ENCODE data around the gene PPP1R18. TPM values are rescaled to one million over a fixed set of nuclear protein-coding genes. Genes with fewer than 3 reads are reported as not detected.

Gene PPP1R18
- total and polyA plus RNA-seq, 8 donors, result 5.3 to 27.2 (median 12.5) TPM

- peak; percentile 96 for FAIRE-seq
- H3K27me3 ChIP-seq, result no peaks in the 10 kb centered on the region
- no peaks in the 10 kb centered on the region for H3K9me3 ChIP-seq
- peak; percentile 71 to 82 (median 78) for ATAC-seq
- TF ChIP-seq, protein P1, sequence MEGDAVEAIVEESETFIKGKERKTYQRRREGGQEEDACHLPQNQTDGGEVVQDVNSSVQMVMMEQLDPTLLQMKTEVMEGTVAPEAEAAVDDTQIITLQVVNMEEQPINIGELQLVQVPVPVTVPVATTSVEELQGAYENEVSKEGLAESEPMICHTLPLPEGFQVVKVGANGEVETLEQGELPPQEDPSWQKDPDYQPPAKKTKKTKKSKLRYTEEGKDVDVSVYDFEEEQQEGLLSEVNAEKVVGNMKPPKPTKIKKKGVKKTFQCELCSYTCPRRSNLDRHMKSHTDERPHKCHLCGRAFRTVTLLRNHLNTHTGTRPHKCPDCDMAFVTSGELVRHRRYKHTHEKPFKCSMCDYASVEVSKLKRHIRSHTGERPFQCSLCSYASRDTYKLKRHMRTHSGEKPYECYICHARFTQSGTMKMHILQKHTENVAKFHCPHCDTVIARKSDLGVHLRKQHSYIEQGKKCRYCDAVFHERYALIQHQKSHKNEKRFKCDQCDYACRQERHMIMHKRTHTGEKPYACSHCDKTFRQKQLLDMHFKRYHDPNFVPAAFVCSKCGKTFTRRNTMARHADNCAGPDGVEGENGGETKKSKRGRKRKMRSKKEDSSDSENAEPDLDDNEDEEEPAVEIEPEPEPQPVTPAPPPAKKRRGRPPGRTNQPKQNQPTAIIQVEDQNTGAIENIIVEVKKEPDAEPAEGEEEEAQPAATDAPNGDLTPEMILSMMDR (IDR thresholded peaks at IDR 0.05), result peak in 2 of 4 donors; percentile 26 to 38
- H3K4me3 ChIP-seq, result peak within 1 kb of the TSS; percentile 49 to 67 (median 64)
- WGBS, 2 donors, result 0% methylated on average over 48 of the region's 48 CpGs
- peak; percentile 95 to 100 (median 100) for DNase-seq
- intact Hi-C loops (cut with DNase I), result no loop called here
- peaks cover 8% of the 10 kb centered on the region in 3 donors for H3K4me1 ChIP-seq
- peaks cover 0 to 14% (median 5%) of the 10 kb centered on the region in 3 donors for H3K36me3 ChIP-seq
- peak within 1 kb of the TSS; percentile 84 to 89 (median 88) for H3K27ac ChIP-seq
These were observed 30.8 kb upstream of the PPP1R18 start, which contains the start of gene MDC1 for GRCh38 chr6:30717129-30717844. Gene MDC1, minus strand, starts transcription at chr6:30717281. Its CDS starts 2,106 bp downstream, at chr6:30715175.

DNA sequence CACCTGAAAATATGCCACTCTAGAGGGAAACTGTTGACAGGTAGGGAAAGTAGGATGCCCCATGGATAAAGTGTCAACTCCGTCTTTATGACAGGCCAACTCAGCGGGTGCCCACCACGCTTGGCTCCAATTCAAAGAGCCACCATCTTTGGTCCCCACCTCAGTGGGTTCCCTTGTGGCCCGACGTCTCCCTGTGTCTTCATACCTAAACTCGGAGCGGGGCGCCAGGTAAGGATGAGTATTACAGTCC, 30.4 kb upstream of the PPP1R18 start:
- TF ChIP-seq, protein P1 (IDR thresholded peaks at IDR 0.05), result no peak
- Histone ChIP-seq H3K4me3 (peak overlapping the region; percentile 49 to 67 (median 64)), H3K27me3 (no peaks in the 10 kb centered on the region), H3K4me1 (peaks cover 8% of the 10 kb centered on the region in 3 donors), H3K27ac (peak overlapping the region; percentile 84 to 89 (median 88)), H3K9me3 (no peaks in the 10 kb centered on the region), H3K36me3 (peaks cover 0 to 17% (median 5%) of the 10 kb centered on the region in 3 donors)
- WGBS, 2 donors, result 1 to 2% methylated on average over 8 of the region's 8 CpGs
- ATAC-seq (no peak), DNase-seq (no peak), FAIRE-seq (no peak)
- intact Hi-C loops (cut with DNase I), result no loop called here

DNA sequence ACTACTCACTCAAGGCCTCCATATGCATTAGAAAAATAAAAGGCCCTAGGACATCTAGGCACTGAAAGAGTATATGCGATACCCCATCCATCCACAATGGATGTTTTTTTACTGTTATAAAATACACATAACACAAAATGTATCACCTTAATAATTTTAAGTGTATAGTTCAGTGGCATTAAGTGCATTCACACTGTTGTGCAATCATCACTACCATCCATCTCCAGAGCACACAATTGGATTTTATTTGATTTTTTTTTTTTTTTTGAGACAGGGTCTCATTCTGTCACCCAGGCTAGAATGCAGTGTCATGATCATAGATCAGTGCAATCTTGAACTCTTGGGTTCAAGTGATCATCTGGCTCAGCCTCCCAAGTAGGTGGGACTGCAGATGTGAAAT, 27.8 kb upstream of the PPP1R18 start:
- Histone ChIP-seq H3K36me3 (peaks cover 0 to 23% (median 5%) of the 10 kb centered on the region in 3 donors), H3K9me3 (no peaks in the 10 kb centered on the region), H3K27me3 (no peaks in the 10 kb centered on the region), H3K27ac (no peak overlapping the region), H3K4me3 (no peak overlapping the region), H3K4me1 (peaks cover 1 to 8% (median 2%) of the 10 kb centered on the region in 3 donors)
- intact Hi-C loops (cut with DNase I), result no loop called here
- FAIRE-seq, result no peak
- ATAC-seq, result no peak
- 89 to 96% methylated on average over 1 of the region's 1 CpG for WGBS, 2 donors
- no peak for DNase-seq
- TF ChIP-seq, protein P1 (IDR thresholded peaks at IDR 0.05), result no peak

DNA sequence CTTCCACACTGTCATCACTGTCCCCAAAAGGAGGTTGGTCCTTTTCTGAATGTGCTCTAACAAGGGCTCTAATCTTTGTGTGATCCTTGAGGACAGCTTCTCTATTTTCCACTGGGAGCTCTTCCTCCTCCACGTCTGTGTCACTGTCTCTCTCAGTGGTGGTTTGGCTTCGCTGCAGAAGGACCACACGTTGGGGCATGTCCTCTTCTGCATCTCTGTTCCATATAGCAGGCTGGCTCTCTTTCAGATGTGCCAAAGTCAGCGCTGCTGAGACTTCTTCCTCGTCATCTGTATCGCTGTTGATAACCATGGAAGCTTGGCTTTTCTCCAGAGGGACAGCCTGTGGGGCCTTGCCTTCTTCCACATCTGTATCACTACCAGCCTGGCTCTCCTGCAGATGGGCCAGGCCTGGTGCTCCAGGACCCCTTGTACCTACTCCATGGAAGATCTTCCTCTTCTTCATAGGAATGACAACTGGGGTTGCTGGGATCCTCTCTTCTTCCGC, 26.0 kb upstream of the PPP1R18 start:
- intact Hi-C loops (cut with DNase I), result no loop called here
- DNase-seq (no peak), FAIRE-seq (no peak), ATAC-seq (no peak)
- WGBS, 2 donors, result 77 to 85% methylated on average over 7 of the region's 7 CpGs
- TF ChIP-seq, protein P1 (IDR thresholded peaks at IDR 0.05), result no peak
- Histone ChIP-seq H3K4me3 (no peak overlapping the region), H3K27me3 (no peaks in the 10 kb centered on the region), H3K36me3 (peaks cover 0 to 23% (median 5%) of the 10 kb centered on the region in 3 donors), H3K4me1 (peaks cover 0 to 5% (median 1%) of the 10 kb centered on the region in 3 donors), H3K9me3 (no peaks in the 10 kb centered on the region), H3K27ac (no peak overlapping the region)

Measured in pancreas (tissue), 10 donors.